Right lobe of liver (tissue), 6 donors: ENCODE results near the gene PTGDR2. TPM values are rescaled to one million over a fixed set of nuclear protein-coding genes. Genes with fewer than 3 reads are reported as not detected.

ENCODE experiments used
- ATAC-seq, 4 donors: fragments of 200-7000 bp; cut with Tn5 transposase; one replicate each; pipeline ENCODE4 v1.9.1; 2020; ENCODE audit warnings: mild to moderate bottlenecking in 4 of 4, moderate library complexity in 4 of 4
- DNase-seq, 3 donors: peaks; one replicate each; pipeline ENCODE4 v3.0.0-alpha.2; 2020
- H3K27ac ChIP-seq, 3 donors: fragments of 200-600 bp; one replicate each; pipeline ENCODE4 v1.8.0; 2022
- H3K27me3 ChIP-seq, 2 donors: fragments of 200-600 bp; one replicate each; pipeline ENCODE4 v1.8.0; 2022
- H3K36me3 ChIP-seq, 4 donors: fragments of 200-600 bp; sonication (generic) in 1 of 4; one replicate each; pipeline versions ENCODE4 v1.5.1 to v1.8.0; 2017 to 2022; ENCODE audit warnings: control low read depth in 1 of 4
- H3K4me1 ChIP-seq, 4 donors: fragments of 200-600 bp; sonication (generic) in 1 of 4; one replicate each; pipeline versions ENCODE4 v1.5.1 to v1.8.0; 2017 to 2022; ENCODE audit warnings: control low read depth in 1 of 4
- H3K4me3 ChIP-seq, 3 donors: fragments of 200-600 bp; one replicate each; pipeline ENCODE4 v1.8.0; 2022
- H3K9me3 ChIP-seq, 4 donors: fragments of 200-600 bp; sonication (generic) in 1 of 4; one replicate each; pipeline versions ENCODE4 v1.5.1 to v1.8.0; 2017 to 2022; ENCODE audit warnings: control low read depth in 1 of 4
- CTCF ChIP-seq, 4 donors: fragments of 200-600 bp in 3 of 4; fragments of 450-650 bp in 1 of 4; IDR thresholded peaks; one replicate each; pipeline versions ENCODE4 v1.5.1 to v1.8.0; 2016 to 2022; ENCODE audit warnings: antibody characterized with exemption in 4 of 4, mild to moderate bottlenecking in 2 of 4
- POLR2A ChIP-seq: fragments of 450-650 bp; IDR thresholded peaks from one replicate; pipeline ENCODE4 v1.6.1; 2017; ENCODE audit warnings: antibody characterized with exemption, mild to moderate bottlenecking
- WGBS: methylation state at CpG from one replicate; pipeline ENCODE4 v1.1.6; 2018; ENCODE audit warnings: low coverage, low lambda C conversion rate; ENCODE audit not compliant: insufficient coverage; ENCODE audit errors: missing lambda C conversion rate; 5-methylcytosine and 5-hydroxymethylcytosine counted together
- intact Hi-C, 2 donors: fragments of 100-400 bp; cut with DNase I; formaldehyde crosslinking; loops; one replicate each; pipeline versions ENCODE4 v1.11.2 to v1.14.1; 2022
- total RNA-seq, 6 experiments: library from RNA; depleted of rRNA in 2 of 6; stranded (reverse); fragments of >200 nt in 2 of 6; fragmentation: NEBNext Ultra II Directional in 3 of 6; extraction: Animal tissue kit (Norgen Biotek cat#: 25700) in 3 of 6; gene quantifications; one replicate each; pipeline versions ENCODE4 v1.1.0 to v1.2.4, GENCODE V29; 2016 to 2023
- donor health status: DM: no; HTN: yes; CAD: no.
- donor health status: DM: no; HTN: no; CAD: no.
- donor health status: DM: no; HTN: no; CAD: no.
- donor health status: DM: no; HTN: yes; CAD: no.
- donor health status: DM: no; HTN: yes; CAD: no.

PTGDR2 gene
- total RNA-seq, 6 experiments from 2014 or later = 0.07 to 0.18 (median 0.12) TPM; not detected in 1

GRCh38 chr11:60834742-60835533, 20.8 kb downstream of the PTGDR2 start:
- H3K27ac ChIP-seq = no peak overlapping the region
- no peaks in the 10 kb centered on the region for H3K27me3 ChIP-seq
- TF ChIP-seq POLR2A (no peak), CTCF (IDR thresholded peaks at IDR 0.05) (no peak)
- ATAC-seq (no peak), DNase-seq (no peak)
- 50% methylated on average over 7 of the region's 7 CpGs for WGBS
- no peaks in the 10 kb centered on the region for H3K9me3 ChIP-seq
- no peaks in the 10 kb centered on the region for H3K36me3 ChIP-seq
- no peaks in the 10 kb centered on the region for H3K4me1 ChIP-seq
- H3K4me3 ChIP-seq = no peak overlapping the region
- intact Hi-C loops = no loop called here

DNA sequence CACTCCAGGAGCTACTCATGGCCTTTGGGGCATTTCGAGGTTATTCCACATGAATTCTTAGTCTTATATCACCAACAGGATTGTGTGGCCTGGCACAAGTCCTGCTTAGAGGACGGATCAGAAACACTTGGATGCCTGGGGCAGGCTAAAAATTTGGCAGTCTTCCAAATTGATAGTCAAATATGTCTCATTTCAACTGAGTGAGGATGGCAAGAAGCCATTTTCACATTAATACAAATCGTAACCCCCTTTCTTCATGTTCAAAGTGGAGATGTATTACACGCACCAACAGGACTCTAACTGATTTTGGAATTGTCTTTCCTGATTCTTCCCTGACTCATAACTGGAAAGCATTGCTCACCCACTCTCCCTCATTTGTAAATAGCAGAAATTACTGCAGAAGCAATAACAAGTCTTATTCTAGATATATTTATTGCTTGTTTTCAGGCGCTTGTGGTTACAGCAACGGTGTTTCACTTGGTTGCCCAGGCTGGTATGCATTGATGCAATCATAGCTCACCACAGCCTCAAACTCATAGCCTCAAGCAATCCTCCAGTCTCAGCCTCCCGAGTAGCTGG, 24.2 kb downstream of the PTGDR2 start:
- no peaks in the 10 kb centered on the region for H3K27me3 ChIP-seq
- intact Hi-C loops = no loop called here
- ATAC-seq (no peak), DNase-seq (no peak)
- no peaks in the 10 kb centered on the region for H3K4me1 ChIP-seq
- WGBS = 43% methylated on average over 7 of the region's 7 CpGs
- H3K4me3 ChIP-seq = no peak overlapping the region
- no peak overlapping the region for H3K27ac ChIP-seq
- H3K36me3 ChIP-seq = no peaks in the 10 kb centered on the region
- H3K9me3 ChIP-seq = no peaks in the 10 kb centered on the region
- TF ChIP-seq CTCF (IDR thresholded peaks at IDR 0.05) = no peak
- TF ChIP-seq POLR2A = no peak

DNA sequence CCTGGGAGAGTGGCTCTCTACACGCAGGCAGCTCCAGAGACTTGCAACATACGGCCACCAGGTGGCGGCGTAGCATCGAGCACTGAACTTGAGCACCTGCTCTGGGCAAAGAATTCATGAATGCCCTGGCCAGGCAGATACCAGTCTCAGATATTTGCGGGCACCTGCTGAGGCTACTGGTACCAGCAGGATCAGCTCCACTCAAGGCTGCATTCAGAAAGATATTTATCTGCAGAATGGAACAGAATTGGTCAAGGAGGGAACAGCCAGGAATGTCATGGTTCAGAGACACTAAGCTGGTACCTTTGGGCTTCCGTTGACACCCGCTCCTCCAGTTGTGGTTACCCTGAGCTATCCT, 24.6 kb downstream of the PTGDR2 start:
- Histone ChIP-seq H3K4me1 (no peaks in the 10 kb centered on the region), H3K4me3 (no peak overlapping the region), H3K9me3 (no peaks in the 10 kb centered on the region), H3K27me3 (no peaks in the 10 kb centered on the region), H3K27ac (no peak overlapping the region), H3K36me3 (no peaks in the 10 kb centered on the region)
- 26% methylated on average over 8 of the region's 8 CpGs for WGBS
- TF ChIP-seq POLR2A (no peak), CTCF (IDR thresholded peaks at IDR 0.05) (peak; percentile 89 to 97 (median 96))
- intact Hi-C loops = no loop called here
- peak; percentile 81 to 87 (median 86) for DNase-seq
- ATAC-seq = peak; percentile 95 to 99 (median 98)

- 32% methylated on average over 9 of the region's 10 CpGs for WGBS
Observed at GRCh38 chr11:60830478-60831142, 25.1 kb downstream of the PTGDR2 start.

More at GRCh38 chr11:60830478-60831142, 25.1 kb downstream of the PTGDR2 start:
- TF ChIP-seq POLR2A (no peak), CTCF (IDR thresholded peaks at IDR 0.05) (no peak)
- no peak overlapping the region for H3K27ac ChIP-seq
- no peaks in the 10 kb centered on the region for H3K36me3 ChIP-seq
- DNase-seq (no peak), ATAC-seq (no peak)
- H3K27me3 ChIP-seq = no peaks in the 10 kb centered on the region
- no peaks in the 10 kb centered on the region for H3K9me3 ChIP-seq
- no peaks in the 10 kb centered on the region for H3K4me1 ChIP-seq
- H3K4me3 ChIP-seq = no peak overlapping the region
- intact Hi-C loops = no loop called here
